Osteoblast (primary cell): Measurements from ENCODE around the gene DHX29. TPM values are rescaled to one million over a fixed set of nuclear protein-coding genes. Genes with fewer than 3 reads are reported as not detected.
A peak's percentile ranks its signal among the peaks of the same experiment; 100 is the strongest.

Experiments used
- DNase-seq: peaks from one replicate; pipeline ENCODE4 v3.0.0; 2011; ENCODE audit warnings: low spot score, mixed read lengths; ENCODE audit not compliant: insufficient read length; ENCODE audit errors: missing footprints
- H2AFZ ChIP-seq: 2 replicates; pipeline ENCODE4 v1.6.0; 2011; ENCODE audit warnings: mild to moderate bottlenecking, low read length
- H3K27ac ChIP-seq: 2 replicates; pipeline ENCODE4 v1.5.1; 2011; ENCODE audit warnings: mild to moderate bottlenecking, low read depth, low read length, moderate library complexity
- H3K27me3 ChIP-seq: 2 replicates; pipeline ENCODE4 v1.6.0; 2012; ENCODE audit warnings: mild to moderate bottlenecking, control low read depth, inconsistent platforms, low read length, moderate library complexity; ENCODE audit not compliant: insufficient read depth
- H3K36me3 ChIP-seq: 2 replicates; pipeline ENCODE4 v1.5.1; 2011; ENCODE audit warnings: mild to moderate bottlenecking, low read length, control low read depth, moderate library complexity; ENCODE audit not compliant: insufficient read depth
- H3K4me1 ChIP-seq: 2 replicates; pipeline ENCODE4 v1.5.1; 2011; ENCODE audit warnings: mild to moderate bottlenecking, low read length, control low read depth, moderate library complexity; ENCODE audit not compliant: insufficient read depth
- H3K4me2 ChIP-seq: 2 replicates; pipeline ENCODE4 v1.6.0; 2011; ENCODE audit warnings: mild to moderate bottlenecking, low read length; ENCODE audit not compliant: insufficient read depth
- H3K4me3 ChIP-seq: fragments of 200-600 bp; sonication (generic); 3 replicates; pipeline ENCODE4 v1.5.1; 2012; ENCODE audit warnings: mild to moderate bottlenecking, low read length, inconsistent platforms; ENCODE audit not compliant: insufficient read depth
- H3K79me2 ChIP-seq: 2 replicates; pipeline ENCODE4 v1.6.0; 2012; ENCODE audit warnings: mild to moderate bottlenecking, low read length, control low read depth, inconsistent platforms; ENCODE audit not compliant: insufficient read depth
- H3K9me3 ChIP-seq: 2 replicates; pipeline ENCODE4 v1.5.1; 2011; ENCODE audit warnings: low read depth, low read length, control low read depth
- H4K20me1 ChIP-seq: 2 replicates; pipeline ENCODE4 v1.6.0; 2012; ENCODE audit warnings: mild to moderate bottlenecking, low read length, control low read depth; ENCODE audit not compliant: insufficient read depth
- total RNA-seq: library from RNA; depleted of rRNA; stranded (reverse); fragments of >200 nt; gene quantifications from 2 replicates; pipeline ENCODE4 v1.2.3, GENCODE V29; 2012
- TF ChIP-seq, protein P1 (sequence below): IDR thresholded peaks from 2 replicates; pipeline ENCODE4 v1.5.1; 2011; ENCODE audit warnings: mild to moderate bottlenecking, low read depth, low read length, moderate library complexity; ENCODE audit errors: extremely low read depth

DHX29 gene
- total RNA-seq, 1 donor: 38.4 TPM

DNA sequence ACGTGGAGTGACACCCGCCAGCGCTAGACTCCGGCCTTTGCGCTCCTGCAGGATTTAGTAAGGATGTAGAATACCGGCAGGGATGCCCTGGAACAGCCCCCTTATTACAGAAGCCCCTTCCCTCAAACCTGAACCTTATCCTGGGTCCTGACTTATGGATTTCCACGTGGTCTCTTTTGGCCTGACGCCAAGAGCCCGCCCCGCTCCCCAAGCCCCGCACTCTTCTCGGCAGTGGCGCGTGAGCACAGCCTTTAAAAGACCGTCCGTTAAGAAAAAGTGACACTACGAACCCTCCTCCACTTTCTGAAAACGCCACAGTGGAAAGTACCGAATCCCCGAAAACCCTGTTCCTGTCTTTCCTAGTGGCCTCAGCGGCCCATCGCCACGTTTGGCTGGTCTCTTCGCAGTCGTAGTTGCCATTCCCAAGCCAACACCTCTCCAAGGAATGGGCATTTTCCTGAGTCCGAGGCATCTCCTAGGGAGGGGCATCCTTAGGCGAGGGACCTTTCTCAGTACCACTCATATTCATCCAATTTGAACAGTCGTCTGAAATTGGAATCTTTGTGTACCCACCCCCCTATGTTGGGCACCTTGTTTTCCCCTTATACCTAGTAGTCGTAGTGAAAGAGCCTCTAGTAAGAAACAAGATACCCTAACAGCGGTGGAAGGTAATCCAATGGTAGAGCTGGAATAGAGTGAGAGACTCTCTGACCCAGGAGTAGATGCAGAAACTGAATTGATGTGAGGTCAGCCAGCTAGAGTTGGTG is 79.6 kb downstream of the DHX29 start:
- no peaks in the 10 kb centered on the region for H3K36me3 ChIP-seq
- TF ChIP-seq, protein P1, sequence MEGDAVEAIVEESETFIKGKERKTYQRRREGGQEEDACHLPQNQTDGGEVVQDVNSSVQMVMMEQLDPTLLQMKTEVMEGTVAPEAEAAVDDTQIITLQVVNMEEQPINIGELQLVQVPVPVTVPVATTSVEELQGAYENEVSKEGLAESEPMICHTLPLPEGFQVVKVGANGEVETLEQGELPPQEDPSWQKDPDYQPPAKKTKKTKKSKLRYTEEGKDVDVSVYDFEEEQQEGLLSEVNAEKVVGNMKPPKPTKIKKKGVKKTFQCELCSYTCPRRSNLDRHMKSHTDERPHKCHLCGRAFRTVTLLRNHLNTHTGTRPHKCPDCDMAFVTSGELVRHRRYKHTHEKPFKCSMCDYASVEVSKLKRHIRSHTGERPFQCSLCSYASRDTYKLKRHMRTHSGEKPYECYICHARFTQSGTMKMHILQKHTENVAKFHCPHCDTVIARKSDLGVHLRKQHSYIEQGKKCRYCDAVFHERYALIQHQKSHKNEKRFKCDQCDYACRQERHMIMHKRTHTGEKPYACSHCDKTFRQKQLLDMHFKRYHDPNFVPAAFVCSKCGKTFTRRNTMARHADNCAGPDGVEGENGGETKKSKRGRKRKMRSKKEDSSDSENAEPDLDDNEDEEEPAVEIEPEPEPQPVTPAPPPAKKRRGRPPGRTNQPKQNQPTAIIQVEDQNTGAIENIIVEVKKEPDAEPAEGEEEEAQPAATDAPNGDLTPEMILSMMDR: no peak
- peak overlapping the region; percentile 74 for H2AFZ ChIP-seq
- H3K4me3 ChIP-seq: peak overlapping the region; percentile 69
- H3K79me2 ChIP-seq: no peaks in the 10 kb centered on the region
- peaks cover 12% of the 10 kb centered on the region for H3K4me1 ChIP-seq
- H3K9me3 ChIP-seq: no peaks in the 10 kb centered on the region
- DNase-seq: peak; percentile 90
- H3K27ac ChIP-seq: no peak overlapping the region
- H3K4me2 ChIP-seq: peak overlapping the region; percentile 90
- no peaks in the 10 kb centered on the region for H4K20me1 ChIP-seq
- peaks cover 79% of the 10 kb centered on the region for H3K27me3 ChIP-seq

DNA sequence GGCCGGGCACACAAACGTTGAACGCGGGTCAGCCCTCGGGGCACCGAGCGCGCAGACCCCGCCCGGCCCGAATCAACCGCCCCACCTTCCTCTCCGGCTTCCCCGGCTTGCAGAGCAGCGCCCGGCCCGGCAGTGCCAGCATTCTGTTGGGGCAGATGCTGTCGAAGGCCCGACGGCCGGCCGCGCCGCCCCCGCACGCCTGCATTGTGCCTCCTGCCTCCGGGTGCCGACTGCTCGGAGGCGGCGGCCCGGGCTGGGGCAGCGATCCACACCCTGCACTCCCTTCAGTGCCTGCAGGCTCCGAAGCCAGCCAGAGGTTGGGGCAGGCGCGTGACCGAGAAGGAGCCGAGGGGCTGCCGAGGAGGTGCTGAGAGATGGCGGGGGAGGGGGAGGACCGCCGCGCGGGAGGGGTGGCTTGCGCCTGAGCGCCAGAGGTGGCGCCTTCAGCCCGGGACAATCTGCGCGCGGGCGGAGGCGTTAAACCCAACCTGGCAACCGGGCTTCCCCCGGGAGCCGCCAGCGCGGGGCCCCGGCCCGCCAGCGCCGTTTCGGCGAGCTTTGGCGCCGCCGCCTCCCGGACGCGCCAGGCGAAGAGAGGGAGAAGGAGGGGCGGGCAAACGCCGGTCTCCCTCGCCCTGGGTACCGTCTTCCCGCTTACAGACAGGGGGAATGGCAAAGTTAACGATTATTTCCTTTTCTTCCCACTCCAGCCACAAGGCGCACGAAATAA is 80.4 kb downstream of the DHX29 start, which contains the start of gene MCIDAS:
Gene MCIDAS, minus strand, starts transcription at position 382 of the 730 bp plus-strand sequence. Its CDS starts 177 bp downstream, at position 205.
- TF ChIP-seq, protein P1: no peak
- H2AFZ ChIP-seq: peak within 1 kb of the TSS; percentile 74
- no peaks in the 10 kb centered on the region for H3K9me3 ChIP-seq
- no peaks in the 10 kb centered on the region for H4K20me1 ChIP-seq
- H3K27me3 ChIP-seq: peaks cover 79% of the 10 kb centered on the region
- H3K79me2 ChIP-seq: no peaks in the 10 kb centered on the region
- peaks cover 11% of the 10 kb centered on the region for H3K4me1 ChIP-seq
- no peak within 1 kb of the TSS for H3K27ac ChIP-seq
- no peaks in the 10 kb centered on the region for H3K36me3 ChIP-seq
- peak within 1 kb of the TSS; percentile 90 for H3K4me2 ChIP-seq
- peak; percentile 96 for DNase-seq
- H3K4me3 ChIP-seq: peak within 1 kb of the TSS; percentile 69

DNA sequence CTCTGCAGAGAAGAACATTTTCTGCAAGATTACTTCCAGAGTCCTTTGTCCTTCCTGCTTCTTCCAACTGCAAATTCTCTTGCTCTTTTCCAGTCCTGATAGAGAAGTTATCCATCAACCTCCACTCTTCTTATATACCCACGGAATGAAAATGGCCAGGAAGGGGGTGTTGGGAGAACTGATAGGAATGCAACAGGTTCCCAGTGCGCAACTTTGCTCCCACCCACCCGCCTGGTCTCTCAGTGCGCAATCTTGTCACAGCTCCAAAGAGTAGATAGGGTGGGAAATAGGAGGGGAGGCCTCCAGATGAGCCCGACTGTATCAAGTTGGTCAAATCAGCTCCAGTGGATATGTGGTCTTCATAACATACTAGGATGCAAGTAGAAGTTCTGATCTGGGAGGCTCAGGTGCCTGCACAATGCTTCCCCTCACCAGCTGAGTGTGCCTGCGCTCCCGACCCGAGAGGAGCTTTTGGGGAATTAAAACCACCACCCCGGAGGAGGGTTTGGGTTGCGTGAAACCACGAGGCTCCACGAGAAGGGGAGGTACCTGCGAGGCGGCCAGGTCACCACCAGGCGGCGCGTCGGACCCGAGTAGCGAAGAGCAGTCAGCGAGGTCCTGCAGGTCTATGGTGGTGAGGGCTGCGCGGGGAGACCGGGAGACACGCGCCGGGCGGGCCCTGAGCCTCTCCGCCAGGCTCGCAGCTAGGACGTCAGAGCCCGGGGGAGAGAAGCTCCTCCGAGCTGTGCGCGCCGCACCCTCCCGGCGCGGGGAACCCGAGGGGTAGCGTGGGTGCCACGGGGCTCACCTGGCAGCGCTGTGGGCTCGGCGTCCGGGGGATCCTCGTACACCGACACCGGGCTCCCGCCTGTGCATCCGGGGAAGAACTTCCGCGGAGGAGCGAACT is 81.2 kb downstream of the DHX29 start:
- peak overlapping the region; percentile 90 for H3K4me2 ChIP-seq
- H2AFZ ChIP-seq: peak overlapping the region; percentile 41
- H3K27me3 ChIP-seq: peaks cover 78% of the 10 kb centered on the region
- TF ChIP-seq, protein P1: peak; percentile 48
- H3K9me3 ChIP-seq: no peaks in the 10 kb centered on the region
- H4K20me1 ChIP-seq: no peaks in the 10 kb centered on the region
- peak overlapping the region; percentile 69 for H3K4me3 ChIP-seq
- H3K4me1 ChIP-seq: peaks cover 4% of the 10 kb centered on the region
- no peak overlapping the region for H3K27ac ChIP-seq
- peak; percentile 93 for DNase-seq
- H3K36me3 ChIP-seq: no peaks in the 10 kb centered on the region
- no peaks in the 10 kb centered on the region for H3K79me2 ChIP-seq
